Liver (tissue), 9 donors: ENCODE data around the gene HNRNPR. TPM values are rescaled to one million over a fixed set of nuclear protein-coding genes. Genes with fewer than 3 reads are reported as not detected.

ENCODE experiments used
- DNase-seq: peaks from one replicate; pipeline ENCODE4 v3.0.0-alpha.2; 2017; ENCODE audit warnings: low spot score
- H3K27ac ChIP-seq, 2 donors: one replicate each; pipeline ENCODE4 v1.7.0; 2013; ENCODE audit warnings: inconsistent platforms in 2 of 2, low read length in 2 of 2, control low read depth in 1 of 2, low read depth in 1 of 2, mild to moderate bottlenecking in 1 of 2
- H3K27me3 ChIP-seq, 4 donors: one replicate each; pipeline versions ENCODE4 v1.6.1 to v1.7.0; 2013; ENCODE audit warnings: low read length in 3 of 4, inconsistent platforms in 1 of 4, mild to moderate bottlenecking in 1 of 4, moderate library complexity in 1 of 4; ENCODE audit not compliant: control insufficient read depth in 4 of 4, insufficient read depth in 4 of 4
- H3K36me3 ChIP-seq, 4 donors: one replicate each; pipeline versions ENCODE4 v1.6.1 to v1.7.0; 2013; ENCODE audit warnings: low read length in 3 of 4, mild to moderate bottlenecking in 3 of 4, low read depth in 1 of 4, moderate library complexity in 1 of 4; ENCODE audit not compliant: control insufficient read depth in 4 of 4, insufficient read depth in 3 of 4
- H3K4me1 ChIP-seq, 4 donors: one replicate each; pipeline versions ENCODE4 v1.6.1 to v1.7.0; 2013; ENCODE audit warnings: low read length in 3 of 4, mild to moderate bottlenecking in 3 of 4, moderate library complexity in 1 of 4; ENCODE audit not compliant: control insufficient read depth in 4 of 4, insufficient read depth in 4 of 4
- H3K4me3 ChIP-seq, 3 donors: one replicate each; pipeline versions ENCODE4 v1.6.1 to v1.7.0; 2013; ENCODE audit warnings: low read length in 3 of 3, control low read depth in 1 of 3, low read depth in 1 of 3, mild to moderate bottlenecking in 1 of 3
- H3K9ac ChIP-seq, 2 donors: one replicate each; pipeline ENCODE4 v1.7.0; 2013; ENCODE audit warnings: low read length in 2 of 2, mild to moderate bottlenecking in 2 of 2, moderate library complexity in 2 of 2, control low read depth in 1 of 2, low read depth in 1 of 2
- H3K9me3 ChIP-seq, 4 donors: one replicate each; pipeline versions ENCODE4 v1.6.1 to v1.7.0; 2013; ENCODE audit warnings: low read length in 3 of 4; ENCODE audit not compliant: control insufficient read depth in 4 of 4
- ATF3 ChIP-seq: IDR thresholded peaks from 2 replicates; pipeline ENCODE4 v1.6.1; 2016; ENCODE audit warnings: antibody characterized with exemption
- CTCF ChIP-seq: fragments of 150-350 bp; IDR thresholded peaks from 2 replicates; pipeline ENCODE4 v1.5.1; 2017; ENCODE audit warnings: improper control_type of control experiment, low read depth, low read length; ENCODE audit not compliant: missing input control
- FOXA1 ChIP-seq: IDR thresholded peaks from 2 replicates; pipeline ENCODE4 v1.6.1; 2016; ENCODE audit warnings: antibody characterized with exemption
- FOXA2 ChIP-seq: IDR thresholded peaks from 2 replicates; pipeline ENCODE4 v1.6.1; 2016; ENCODE audit warnings: antibody characterized with exemption
- GABPA ChIP-seq, 2 donors: IDR thresholded peaks in 1 of 2; conservative IDR thresholded peaks in 1 of 2; 2 replicates each; pipeline ENCODE4 v1.6.1; 2016; ENCODE audit warnings: antibody characterized with exemption in 2 of 2, mild to moderate bottlenecking in 1 of 2, moderate library complexity in 1 of 2
- HNF4A ChIP-seq, 2 donors: conservative IDR thresholded peaks; 2 replicates each; pipeline ENCODE4 v1.6.1; 2016; ENCODE audit warnings: antibody characterized with exemption in 2 of 2, mild to moderate bottlenecking in 2 of 2
- JUND ChIP-seq, 2 donors: IDR thresholded peaks; 2 replicates each; pipeline ENCODE4 v1.6.1; 2016; ENCODE audit warnings: antibody characterized with exemption in 2 of 2
- MAX ChIP-seq: IDR thresholded peaks from 2 replicates; pipeline ENCODE4 v1.6.1; 2016; ENCODE audit warnings: antibody characterized with exemption
- NR2F2 ChIP-seq: IDR thresholded peaks from 2 replicates; pipeline ENCODE4 v1.6.1; 2016; ENCODE audit warnings: antibody characterized with exemption
- RAD21 ChIP-seq, 2 donors: IDR thresholded peaks; 2 replicates each; pipeline ENCODE4 v1.6.1; 2016; ENCODE audit warnings: antibody characterized with exemption in 2 of 2, mild to moderate bottlenecking in 2 of 2
- REST ChIP-seq: IDR thresholded peaks from 2 replicates; pipeline ENCODE4 v1.6.1; 2016; ENCODE audit warnings: antibody characterized with exemption, mild to moderate bottlenecking
- RXRA ChIP-seq, 2 donors: IDR thresholded peaks; 2 replicates each; pipeline ENCODE4 v1.6.1; 2017 to 2018; ENCODE audit warnings: antibody characterized with exemption in 2 of 2, mild to moderate bottlenecking in 1 of 2
- SP1 ChIP-seq: IDR thresholded peaks from 2 replicates; pipeline ENCODE4 v1.6.1; 2018; ENCODE audit warnings: antibody characterized with exemption, mild to moderate bottlenecking
- TAF1 ChIP-seq: conservative IDR thresholded peaks from 2 replicates; pipeline ENCODE4 v1.6.1; 2016; ENCODE audit warnings: antibody characterized with exemption, mild to moderate bottlenecking
- YY1 ChIP-seq: IDR thresholded peaks from 2 replicates; pipeline ENCODE4 v1.6.1; 2016; ENCODE audit warnings: antibody characterized with exemption, mild to moderate bottlenecking
- ZBTB33 ChIP-seq: IDR thresholded peaks from 2 replicates; pipeline ENCODE4 v1.6.1; 2016; ENCODE audit warnings: antibody characterized with exemption
- WGBS: extraction: QIAGEN DNeasy Blood & Tissue Kit; methylation state at CpG from one replicate; pipeline ENCODE4 v1.1.7; 2013; 5-methylcytosine and 5-hydroxymethylcytosine counted together
- polyA plus RNA-seq, 2 donors: library from polyadenylated mRNA; stranded (reverse) in 1 of 2; unstranded in 1 of 2; fragments of 200-250 nt in 1 of 2; fragments of >200 nt in 1 of 2; fragmentation: Nextera tagmentation in 1 of 2; extraction: Ambion mirVana in 1 of 2; gene quantifications; one replicate each; pipeline versions ENCODE4 v1.2.1 to v1.2.3, GENCODE V29; 2013 to 2015
- total RNA-seq, 2 donors: library from RNA; depleted of rRNA; stranded (reverse); fragments of >200 nt; gene quantifications; one replicate each; pipeline ENCODE4 v1.2.3, GENCODE V29; 2014
- donor health status: healthy.
- donor health status: healthy.
- donor health status: healthy.
- donor health status: healthy.
- donor health status: healthy.

Gene HNRNPR
- total and polyA plus RNA-seq, 4 donors, result 31.2 to 57.0 (median 38.4) TPM

- Histone ChIP-seq H3K9me3 (no peaks in the 10 kb centered on the region), H3K27ac (no peak overlapping the region), H3K27me3 (no peaks in the 10 kb centered on the region), H3K9ac (no peak overlapping the region), H3K36me3 (peaks cover 2 to 32% (median 16%) of the 10 kb centered on the region in 4 donors), H3K4me1 (peaks cover 0 to 38% (median 29%) of the 10 kb centered on the region in 4 donors), H3K4me3 (no peak overlapping the region)
- 83% methylated on average over 2 of the region's 2 CpGs for whole genome bisulfite sequencing
- DNase-seq, result no peak
- no peak for TF ChIP-seq FOXA2
- no peak for TF ChIP-seq SP1
- no peak for TF ChIP-seq RXRA (IDR thresholded peaks at IDR 0.05)
- no peak for TF ChIP-seq REST
- TF ChIP-seq NR2F2, result no peak
- TF ChIP-seq HNF4A (conservative IDR thresholded peaks at IDR 0.05), result no peak
Observed at GRCh38 chr1:23337869-23338268, 6.2 kb downstream of the HNRNPR start.

- Histone ChIP-seq H3K4me3 (no peak overlapping the region), H3K36me3 (peaks cover 7 to 43% (median 35%) of the 10 kb centered on the region in 4 donors), H3K27ac (peak overlapping the region in 1 of 2 donors; percentile 59), H3K4me1 (peaks cover 2 to 17% (median 14%) of the 10 kb centered on the region in 4 donors), H3K9me3 (no peaks in the 10 kb centered on the region), H3K27me3 (no peaks in the 10 kb centered on the region), H3K9ac (no peak overlapping the region)
- TF ChIP-seq RXRA (IDR thresholded peaks at IDR 0.05), result peak; percentile 55 to 74
- TF ChIP-seq SP1, result peak; percentile 42
- TF ChIP-seq ZBTB33, result no peak
- no peak for TF ChIP-seq TAF1
- TF ChIP-seq YY1, result no peak
- peak in 1 of 2 donors; percentile 19 for TF ChIP-seq HNF4A (conservative IDR thresholded peaks at IDR 0.05)
- 49% methylated on average over 8 of the region's 8 CpGs for WGBS
- no peak for DNase-seq
Observed at GRCh38 chr1:23331713-23332112, 12.4 kb downstream of the HNRNPR start.

- Histone ChIP-seq H3K36me3 (peaks cover 7 to 50% (median 37%) of the 10 kb centered on the region in 4 donors), H3K4me1 (peaks cover 2 to 17% (median 14%) of the 10 kb centered on the region in 4 donors), H3K9me3 (no peaks in the 10 kb centered on the region), H3K27ac (peak overlapping the region; percentile 31 to 59), H3K9ac (no peak overlapping the region), H3K27me3 (no peaks in the 10 kb centered on the region), H3K4me3 (no peak overlapping the region)
- DNase-seq, result no peak
- 95% methylated on average over 1 of the region's 1 CpG for WGBS
- TF ChIP-seq CTCF (no peak), RAD21 (IDR thresholded peaks at IDR 0.05) (peak in 1 of 2 donors; percentile 8), TAF1 (no peak), GABPA (IDR thresholded peaks at IDR 0.05 in 1 of 2, conservative IDR thresholded peaks at IDR 0.05 in 1 of 2) (no peak), RXRA (IDR thresholded peaks at IDR 0.05) (peak; percentile 65 to 66), ZBTB33 (peak; percentile 20), FOXA1 (no peak), SP1 (peak; percentile 50), MAX (no peak), NR2F2 (no peak), ATF3 (no peak), JUND (IDR thresholded peaks at IDR 0.05) (no peak), HNF4A (conservative IDR thresholded peaks at IDR 0.05) (peak; percentile 58)
Observed at GRCh38 chr1:23330846-23331245, 13.2 kb downstream of the HNRNPR start.
